ENCODE results near the gene FAM181A.

The FAM181A gene

DNA sequence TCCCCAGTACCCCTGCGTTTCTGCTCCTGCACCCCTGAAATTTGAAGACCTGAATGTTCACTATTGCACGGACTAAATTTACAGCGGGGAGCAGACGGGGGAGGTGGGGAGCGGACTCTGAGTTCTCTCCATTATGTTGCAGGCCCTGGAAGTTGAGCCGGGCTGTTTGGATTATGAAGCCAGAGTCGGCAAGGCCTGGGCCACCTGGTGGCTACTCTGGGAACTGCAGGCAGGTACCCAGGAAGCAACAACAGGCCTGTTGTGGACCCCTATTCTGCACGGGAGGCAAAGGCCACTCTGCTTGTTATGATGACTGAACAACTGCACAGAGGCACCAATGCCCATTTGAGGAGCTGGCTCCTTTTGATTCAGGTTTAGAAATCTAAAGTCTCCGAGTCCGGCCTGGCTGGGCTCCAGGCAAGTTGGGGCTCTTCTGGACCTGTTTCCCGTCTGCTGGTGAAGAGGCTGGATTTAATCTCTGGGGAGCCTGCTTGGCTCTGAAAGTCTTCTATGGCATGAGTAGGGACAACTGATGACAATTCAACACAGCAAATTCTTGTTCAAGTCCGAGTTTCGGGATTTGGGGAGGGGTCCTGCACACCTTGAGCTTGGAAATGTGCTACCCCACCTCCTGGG is 34.1 kb upstream of the FAM181A start:
- DNase-seq: peak; percentile 64
- Histone ChIP-seq H3K36me3 (replicated peaks) (no peaks in the 10 kb centered on the region), H3K27ac (no peak overlapping the region), H3K27me3 (replicated peaks) (no peaks in the 10 kb centered on the region), H3K4me3 (ENCODE audit: low read depth, low read length) (no peak overlapping the region)
- in situ Hi-C loops (cut with HindIII; ENCODE audit: low pct_ligation_motif_present, low sequenced_read_pairs): no loop called here
- TF ChIP-seq, protein P1, sequence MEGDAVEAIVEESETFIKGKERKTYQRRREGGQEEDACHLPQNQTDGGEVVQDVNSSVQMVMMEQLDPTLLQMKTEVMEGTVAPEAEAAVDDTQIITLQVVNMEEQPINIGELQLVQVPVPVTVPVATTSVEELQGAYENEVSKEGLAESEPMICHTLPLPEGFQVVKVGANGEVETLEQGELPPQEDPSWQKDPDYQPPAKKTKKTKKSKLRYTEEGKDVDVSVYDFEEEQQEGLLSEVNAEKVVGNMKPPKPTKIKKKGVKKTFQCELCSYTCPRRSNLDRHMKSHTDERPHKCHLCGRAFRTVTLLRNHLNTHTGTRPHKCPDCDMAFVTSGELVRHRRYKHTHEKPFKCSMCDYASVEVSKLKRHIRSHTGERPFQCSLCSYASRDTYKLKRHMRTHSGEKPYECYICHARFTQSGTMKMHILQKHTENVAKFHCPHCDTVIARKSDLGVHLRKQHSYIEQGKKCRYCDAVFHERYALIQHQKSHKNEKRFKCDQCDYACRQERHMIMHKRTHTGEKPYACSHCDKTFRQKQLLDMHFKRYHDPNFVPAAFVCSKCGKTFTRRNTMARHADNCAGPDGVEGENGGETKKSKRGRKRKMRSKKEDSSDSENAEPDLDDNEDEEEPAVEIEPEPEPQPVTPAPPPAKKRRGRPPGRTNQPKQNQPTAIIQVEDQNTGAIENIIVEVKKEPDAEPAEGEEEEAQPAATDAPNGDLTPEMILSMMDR (IDR thresholded peaks at IDR 0.05; ENCODE audit: low read depth, low read length, missing control alignments): peak; percentile 100

DNA sequence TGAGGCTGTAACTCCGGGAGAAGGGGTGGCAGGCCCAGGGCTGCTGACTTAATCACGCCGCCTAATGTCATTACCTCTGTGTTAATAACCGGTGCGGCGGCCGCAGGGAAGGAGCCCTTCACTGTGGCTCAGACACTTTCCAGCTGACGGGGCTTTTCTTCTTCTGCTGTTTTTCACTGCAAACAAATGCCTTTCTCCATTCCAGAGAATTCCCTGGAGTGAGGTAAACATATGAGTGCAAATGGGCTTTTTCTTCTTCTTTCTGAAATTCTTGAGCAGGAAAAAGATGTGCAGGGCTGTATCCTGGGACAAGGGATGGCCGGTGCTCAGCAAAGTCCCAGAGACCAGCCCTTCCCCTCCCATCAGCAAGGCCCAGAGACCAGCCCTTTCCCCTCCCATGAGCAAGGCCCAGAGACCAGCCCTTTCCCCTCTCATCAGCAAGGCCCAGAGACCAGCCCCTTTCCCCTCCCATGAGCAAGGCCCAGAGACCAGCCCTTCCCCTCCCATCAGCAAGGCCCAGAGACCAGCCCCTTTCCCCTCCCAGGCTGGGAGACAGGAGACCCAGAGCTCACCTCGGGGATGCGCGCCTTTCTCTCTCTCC is 33.4 kb upstream of the FAM181A start:
- DNase-seq: no peak
- Histone ChIP-seq H3K4me3 (ENCODE audit: low read depth, low read length) (no peak overlapping the region), H3K36me3 (replicated peaks) (no peaks in the 10 kb centered on the region), H3K27me3 (replicated peaks) (no peaks in the 10 kb centered on the region), H3K27ac (no peak overlapping the region)
- in situ Hi-C loops (cut with HindIII; ENCODE audit: low pct_ligation_motif_present, low sequenced_read_pairs): no loop called here
- TF ChIP-seq, protein P1 (IDR thresholded peaks at IDR 0.05; ENCODE audit: low read depth, low read length, missing control alignments): no peak

DNA sequence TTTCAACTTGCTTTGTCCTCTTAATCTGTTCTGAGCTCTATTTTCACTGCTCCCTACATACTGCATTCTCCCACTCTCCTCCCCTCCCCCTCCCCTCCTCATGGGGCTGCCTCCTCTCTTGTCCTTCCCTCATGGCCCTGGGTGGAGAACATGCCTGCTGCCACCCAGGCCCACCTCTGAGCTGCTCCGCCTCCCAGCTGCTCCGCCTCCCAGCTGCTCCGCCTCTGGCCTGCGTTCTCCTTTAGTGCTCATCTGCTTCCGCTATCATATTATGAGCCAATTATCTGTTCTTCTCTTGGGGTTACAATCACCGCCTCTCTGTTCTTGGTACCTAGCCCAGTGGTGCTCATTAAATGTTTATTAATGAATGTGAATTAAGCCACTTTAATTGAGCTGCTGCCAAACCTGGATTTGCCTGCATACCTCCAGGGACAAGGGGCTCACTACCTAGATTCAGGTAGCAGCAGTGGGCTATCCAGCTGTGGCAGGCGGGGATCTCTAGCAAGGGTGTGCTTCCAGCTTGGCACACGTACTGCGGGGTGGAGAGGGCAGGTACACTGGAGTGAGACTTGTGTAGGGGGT is 32.0 kb upstream of the FAM181A start:
- H3K4me3 ChIP-seq (ENCODE audit: low read depth, low read length): no peak overlapping the region
- H3K36me3 ChIP-seq (replicated peaks): no peaks in the 10 kb centered on the region
- TF ChIP-seq, protein P1 (IDR thresholded peaks at IDR 0.05; ENCODE audit: low read depth, low read length, missing control alignments): no peak
- H3K27me3 ChIP-seq (replicated peaks): no peaks in the 10 kb centered on the region
- in situ Hi-C loops (cut with HindIII; ENCODE audit: low pct_ligation_motif_present, low sequenced_read_pairs): no loop called here
- no peak overlapping the region for H3K27ac ChIP-seq
- DNase-seq: no peak

DNA sequence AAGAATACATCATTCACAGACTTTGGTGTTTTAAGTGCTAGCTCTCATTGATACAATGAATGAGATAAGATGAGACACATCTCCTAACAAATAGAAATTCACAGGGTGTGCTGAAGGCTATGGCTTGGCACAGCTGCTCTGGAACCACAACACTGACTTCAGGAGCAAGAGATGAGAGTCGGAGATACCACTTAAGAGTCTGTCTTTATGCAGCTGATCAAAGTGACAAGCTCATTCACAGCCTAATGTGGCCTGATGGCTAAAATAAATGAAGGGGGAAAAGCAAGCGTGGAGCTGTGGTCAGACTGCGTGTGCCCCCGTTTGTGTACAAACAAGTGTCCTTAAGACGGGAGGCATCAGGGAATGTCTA is 29.7 kb upstream of the FAM181A start:
- in situ Hi-C loops (cut with HindIII; ENCODE audit: low pct_ligation_motif_present, low sequenced_read_pairs): no loop called here
- Histone ChIP-seq H3K4me3 (ENCODE audit: low read depth, low read length) (no peak overlapping the region), H3K27me3 (replicated peaks) (no peaks in the 10 kb centered on the region), H3K36me3 (replicated peaks) (no peaks in the 10 kb centered on the region), H3K27ac (no peak overlapping the region)
- DNase-seq: no peak
- TF ChIP-seq, protein P1 (IDR thresholded peaks at IDR 0.05; ENCODE audit: low read depth, low read length, missing control alignments): no peak

DNA sequence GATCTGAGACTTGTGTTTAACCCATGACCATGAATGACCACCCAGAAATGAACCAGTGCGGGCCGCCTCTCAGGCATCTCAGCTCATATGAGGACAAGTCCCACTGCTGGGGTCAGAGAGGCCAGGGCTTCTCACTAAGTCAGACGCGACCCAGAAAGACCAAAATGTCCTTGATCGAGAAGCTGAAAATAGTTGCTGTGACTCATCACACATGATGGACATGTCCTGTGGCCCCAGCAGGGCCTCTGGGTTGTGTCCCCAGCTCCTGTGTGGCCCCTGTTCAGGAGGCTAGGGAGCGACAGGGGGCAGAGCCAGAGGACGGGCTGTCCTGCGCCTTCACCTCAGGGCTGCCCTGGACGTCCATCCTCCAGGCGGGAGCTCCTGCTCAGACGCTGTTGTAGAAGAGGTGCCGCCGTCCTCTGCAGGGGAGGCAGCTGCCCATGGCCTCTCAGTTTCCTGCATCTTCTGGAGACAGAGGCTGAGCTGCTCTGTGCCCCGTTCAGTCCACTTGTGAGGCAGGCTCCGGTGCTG is 29.0 kb upstream of the FAM181A start:
- H3K27me3 ChIP-seq (replicated peaks): no peaks in the 10 kb centered on the region
- no peaks in the 10 kb centered on the region for H3K36me3 ChIP-seq (replicated peaks)
- no peak overlapping the region for H3K27ac ChIP-seq
- no peak for DNase-seq
- in situ Hi-C loops (cut with HindIII; ENCODE audit: low pct_ligation_motif_present, low sequenced_read_pairs): no loop called here
- TF ChIP-seq, protein P1 (IDR thresholded peaks at IDR 0.05; ENCODE audit: low read depth, low read length, missing control alignments): no peak
- H3K4me3 ChIP-seq (ENCODE audit: low read depth, low read length): no peak overlapping the region

All from brain microvascular endothelial cell (primary cell).